Non-pigmented ciliary epithelial cell (primary cell): ENCODE results near the gene MTARC2.

Source experiments
- DNase-seq: peaks from one replicate; pipeline ENCODE4 v3.0.0-alpha.2; 2010; ENCODE audit warnings: low read depth

Gene MTARC2

GRCh38 chr1:220803401-220804201 lies 55.5 kb downstream of the MTARC2 start:
- no peak for DNase-seq

- no peak for DNase-seq
Measured at GRCh38 chr1:220804202-220804586, 56.1 kb downstream of the MTARC2 start.

- no peak for DNase-seq
Measured at GRCh38 chr1:220806408-220806807, 58.3 kb downstream of the MTARC2 start.

- no peak for DNase-seq
Measured at GRCh38 chr1:220807726-220808125, 59.6 kb downstream of the MTARC2 start.

- no peak for DNase-seq
Measured at GRCh38 chr1:220808345-220809186, 60.4 kb downstream of the MTARC2 start.

GRCh38 chr1:220809187-220809550 lies 61.0 kb downstream of the MTARC2 start:
- no peak for DNase-seq

- DNase-seq: no peak
Measured at GRCh38 chr1:220809704-220810103, 61.6 kb downstream of the MTARC2 start.

- peak; percentile 23 for DNase-seq
Measured at GRCh38 chr1:220810179-220810653, 62.1 kb downstream of the MTARC2 start.

- no peak for DNase-seq
Measured at GRCh38 chr1:220810963-220811362, 62.8 kb downstream of the MTARC2 start.

- no peak for DNase-seq
Measured at GRCh38 chr1:220811695-220812094, 63.6 kb downstream of the MTARC2 start.

GRCh38 chr1:220812308-220812707 lies 64.2 kb downstream of the MTARC2 start:
- no peak for DNase-seq

GRCh38 chr1:220813013-220813412 lies 64.9 kb downstream of the MTARC2 start:
- no peak for DNase-seq

- DNase-seq: no peak
Measured at GRCh38 chr1:220815409-220815808, 67.3 kb downstream of the MTARC2 start.

- DNase-seq: no peak
Measured at GRCh38 chr1:220817907-220818306, 69.8 kb downstream of the MTARC2 start.

- DNase-seq: no peak
Measured at GRCh38 chr1:220818421-220819173, 70.5 kb downstream of the MTARC2 start.

GRCh38 chr1:220819467-220820026 lies 71.4 kb downstream of the MTARC2 start:
- no peak for DNase-seq

GRCh38 chr1:220824031-220824989 lies 76.2 kb downstream of the MTARC2 start:
- no peak for DNase-seq

- no peak for DNase-seq
Measured at GRCh38 chr1:220825819-220826551, 77.9 kb downstream of the MTARC2 start.

- DNase-seq: no peak
Measured at GRCh38 chr1:220826729-220827128, 78.6 kb downstream of the MTARC2 start.
